Activated T-cell treated with anti-CD3 and anti-CD28 coated beads, Interleukin-2, amount 50 U/mL, for 24 hours (primary cell): Measurements from ENCODE around the gene NELFA.
"Not testable (repeated sequence)": the region's sequence is repeated elsewhere in the genome, so short reads cannot be mapped to it uniquely, and the experiment has no call there.

Experiments
- DNase-seq: peaks from one replicate; pipeline ENCODE4 v3.0.0-alpha.2; 2020
- H3K27ac Mint-ChIP-seq: 2 replicates; pipeline ENCODE4 v1.8.0; 2020; ENCODE audit warnings: mild to moderate bottlenecking, mixed read lengths
- H3K27me3 Mint-ChIP-seq: 2 replicates; pipeline ENCODE4 v1.8.0; 2020; ENCODE audit warnings: mixed read lengths
- H3K36me3 Mint-ChIP-seq: 2 replicates; pipeline ENCODE4 v1.8.0; 2020; ENCODE audit warnings: low read depth, mixed read lengths
- H3K4me1 Mint-ChIP-seq: 2 replicates; pipeline ENCODE4 v1.8.0; 2020; ENCODE audit warnings: low read depth, mixed read lengths
- H3K4me3 Mint-ChIP-seq: 2 replicates; pipeline ENCODE4 v1.8.0; 2020; ENCODE audit warnings: mild to moderate bottlenecking, moderate library complexity, mixed read lengths
- H3K9me3 Mint-ChIP-seq: 2 replicates; pipeline ENCODE4 v1.8.0; 2020; ENCODE audit warnings: mixed read lengths

NELFA gene

DNA sequence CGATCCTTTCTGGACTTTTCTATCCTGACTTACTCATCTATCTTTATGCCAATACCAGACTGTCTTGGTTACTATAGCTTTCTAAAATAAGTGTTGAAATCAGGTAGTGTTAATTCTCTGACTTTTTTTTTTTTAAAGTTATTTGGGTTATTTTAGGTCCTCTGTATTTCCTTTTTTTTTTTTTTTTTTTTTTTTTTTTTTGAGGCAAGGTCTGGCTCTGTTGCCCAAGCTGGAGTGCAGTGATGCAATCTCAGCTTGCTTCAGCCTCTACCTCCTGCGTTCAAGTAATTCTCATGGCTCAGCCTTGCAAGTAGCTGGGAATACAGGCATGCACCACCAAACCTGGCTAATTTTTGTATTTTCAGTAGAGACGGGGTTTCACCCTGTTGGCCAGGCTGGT lies 2.8 kb upstream of the NELFA start:
- H3K27ac Mint-ChIP-seq: no peak overlapping the region
- no peak for DNase-seq
- H3K9me3 Mint-ChIP-seq: no peaks in the 10 kb centered on the region
- H3K4me1 Mint-ChIP-seq: peaks cover 20% of the 10 kb centered on the region
- no peak overlapping the region for H3K4me3 Mint-ChIP-seq
- H3K27me3 Mint-ChIP-seq: no peaks in the 10 kb centered on the region
- H3K36me3 Mint-ChIP-seq: peaks cover 17% of the 10 kb centered on the region

DNA sequence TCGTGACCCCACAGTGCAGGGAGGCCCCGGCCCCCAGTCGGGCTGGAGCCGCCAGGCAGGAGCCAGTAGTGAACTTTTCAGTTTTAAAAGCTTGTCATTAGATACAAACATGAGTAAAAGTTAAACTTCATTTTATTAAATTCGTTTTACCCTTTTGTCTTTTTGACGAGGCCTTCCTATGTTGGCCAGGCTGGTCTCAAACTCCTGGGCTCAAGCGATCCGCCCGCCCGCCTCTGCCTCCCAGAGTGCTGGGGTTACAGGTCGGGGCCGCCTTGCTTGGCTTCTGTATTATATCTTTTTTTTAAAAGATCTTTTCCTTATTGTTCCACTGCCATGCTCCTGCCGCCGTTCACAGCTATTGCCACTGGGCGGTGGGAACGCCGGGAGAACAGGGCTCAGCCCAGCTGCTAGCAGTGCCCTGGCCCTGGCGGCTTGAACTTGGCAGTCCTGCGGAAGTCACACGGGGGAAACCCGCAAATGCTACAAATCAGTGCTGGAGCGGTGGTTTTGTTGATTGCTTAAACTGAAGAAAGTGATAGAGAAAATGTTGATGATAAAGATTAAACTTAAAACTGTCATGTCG lies 968 bp upstream of the NELFA start:
- Mint-ChIP-seq H3K27ac (peak overlapping the region; percentile 94), H3K36me3 (peaks cover 34% of the 10 kb centered on the region), H3K9me3 (no peaks in the 10 kb centered on the region), H3K4me1 (peaks cover 33% of the 10 kb centered on the region), H3K27me3 (no peaks in the 10 kb centered on the region), H3K4me3 (peak overlapping the region; percentile 89)
- DNase-seq: peak; percentile 70

DNA sequence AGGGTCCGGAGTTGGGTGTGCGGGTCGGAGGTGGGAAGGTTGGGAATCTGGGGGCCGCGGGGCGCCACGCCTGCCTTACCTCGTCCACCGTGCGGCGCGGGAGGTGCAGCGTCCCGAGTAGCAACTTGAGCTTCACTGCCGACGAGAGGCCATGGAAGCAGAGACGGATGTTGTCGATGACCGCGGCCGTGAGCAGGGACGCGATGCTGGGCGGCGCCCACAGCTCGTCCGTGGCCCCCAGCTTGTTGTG lies 178 bp downstream of the NELFA start:
- H3K4me1 Mint-ChIP-seq: peaks cover 35% of the 10 kb centered on the region
- DNase-seq: no peak
- H3K27ac Mint-ChIP-seq: peak overlapping the region; percentile 94
- H3K27me3 Mint-ChIP-seq: no peaks in the 10 kb centered on the region
- peaks cover 43% of the 10 kb centered on the region for H3K36me3 Mint-ChIP-seq
- no peaks in the 10 kb centered on the region for H3K9me3 Mint-ChIP-seq
- H3K4me3 Mint-ChIP-seq: peak overlapping the region; percentile 89

DNA sequence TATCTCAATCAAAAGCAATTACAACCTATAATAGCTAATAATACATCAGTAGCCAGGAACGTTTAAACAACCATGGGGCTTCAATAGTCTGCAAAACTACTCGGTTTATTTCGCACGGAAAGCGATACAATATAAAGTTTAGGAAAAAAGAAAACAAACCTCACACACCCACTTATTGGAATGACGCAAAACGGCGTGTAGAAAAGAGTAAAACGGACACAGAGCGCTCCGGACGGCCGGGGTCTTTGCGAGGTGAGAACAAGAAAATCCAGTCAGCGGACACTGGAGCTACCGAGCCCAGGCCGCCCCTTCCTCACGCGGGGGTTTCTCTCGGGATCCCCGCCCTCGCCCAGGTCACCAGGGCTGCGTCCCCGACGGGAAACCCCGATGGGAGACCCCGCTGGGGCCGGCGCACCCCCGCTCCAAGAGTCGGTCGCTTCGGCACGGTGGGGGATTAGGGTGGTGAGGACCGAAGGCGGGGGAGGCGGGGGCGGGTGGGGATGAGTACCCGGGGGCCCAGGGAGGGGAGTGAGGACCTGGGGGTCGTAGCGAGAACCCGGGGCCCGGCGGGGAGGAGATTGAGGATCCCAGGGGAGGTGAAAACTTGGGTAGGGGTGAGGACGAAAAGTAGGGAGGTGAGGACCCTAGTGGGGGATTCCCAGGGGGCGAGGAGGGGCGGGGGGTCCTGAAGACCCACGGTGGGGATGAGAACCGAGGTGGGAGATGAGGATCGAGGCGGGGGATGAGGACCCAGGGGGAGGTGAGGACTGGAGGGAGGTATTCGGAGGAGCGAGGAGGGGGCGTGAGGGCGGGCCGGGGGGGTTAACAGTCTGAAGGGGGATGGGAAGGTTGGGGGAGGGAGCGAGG lies 737 bp downstream of the NELFA start:
- Mint-ChIP-seq H3K4me1 (peaks cover 40% of the 10 kb centered on the region), H3K9me3 (no peaks in the 10 kb centered on the region), H3K36me3 (peaks cover 48% of the 10 kb centered on the region), H3K27me3 (no peaks in the 10 kb centered on the region), H3K27ac (peak overlapping the region; percentile 94), H3K4me3 (peak overlapping the region; percentile 89)
- DNase-seq: peak; percentile 40

DNA sequence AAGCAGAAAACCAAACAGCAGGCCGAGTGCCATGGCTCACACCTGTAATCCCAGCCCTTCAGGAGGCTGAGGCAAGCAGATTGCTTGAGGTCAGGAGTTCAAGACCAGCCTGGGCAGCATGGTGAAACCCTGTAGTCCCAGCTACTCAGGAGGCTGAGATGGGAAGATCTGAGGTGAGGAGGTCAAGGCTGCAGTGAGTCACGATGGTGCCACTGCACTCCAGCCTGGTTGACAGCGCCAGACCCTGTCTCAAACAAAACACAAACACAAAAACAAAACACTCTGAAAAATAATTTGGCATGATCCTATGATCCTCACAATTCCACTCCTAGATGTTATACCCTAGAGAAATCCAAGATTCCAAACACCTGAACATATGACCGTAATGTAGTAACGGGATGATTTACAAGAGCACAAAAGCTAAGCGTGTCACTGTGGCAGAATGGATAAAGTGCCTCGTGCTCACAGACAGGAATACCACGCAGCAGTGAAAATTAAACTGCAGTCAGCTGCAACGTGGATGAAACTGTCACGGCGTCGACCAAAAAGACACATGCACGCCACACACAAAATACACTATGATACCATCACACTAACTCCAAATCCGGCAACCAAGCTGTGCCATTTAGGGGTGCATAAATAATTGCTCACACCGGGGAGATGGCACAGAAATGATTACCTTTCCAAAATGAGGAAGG lies 1.7 kb downstream of the NELFA start:
- peak overlapping the region; percentile 89 for H3K4me3 Mint-ChIP-seq
- peaks cover 49% of the 10 kb centered on the region for H3K4me1 Mint-ChIP-seq
- no peaks in the 10 kb centered on the region for H3K27me3 Mint-ChIP-seq
- H3K36me3 Mint-ChIP-seq: peaks cover 57% of the 10 kb centered on the region
- no peak for DNase-seq
- peak overlapping the region; percentile 91 for H3K27ac Mint-ChIP-seq
- no peaks in the 10 kb centered on the region for H3K9me3 Mint-ChIP-seq

DNA sequence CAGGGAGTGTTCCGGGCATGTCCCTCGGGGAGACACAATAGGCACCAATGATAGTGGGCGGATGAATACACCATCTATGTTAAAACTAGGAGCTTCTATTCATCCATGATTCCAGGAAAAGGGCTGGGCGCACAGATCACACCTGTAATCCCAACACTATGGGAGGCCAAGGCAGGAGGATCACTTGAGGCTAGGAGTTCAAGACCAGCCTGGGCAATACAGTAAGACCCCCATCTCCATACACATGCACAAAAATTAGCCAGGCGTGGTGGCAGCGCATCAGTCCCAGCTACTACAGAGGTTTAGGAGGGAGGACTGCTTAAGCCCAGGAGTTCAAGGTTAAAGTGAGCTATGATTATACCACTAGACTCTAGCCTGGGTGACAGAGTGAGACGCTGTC lies 2.4 kb downstream of the NELFA start:
- DNase-seq: no peak
- H3K27me3 Mint-ChIP-seq: no peaks in the 10 kb centered on the region
- H3K4me3 Mint-ChIP-seq: peak overlapping the region; percentile 89
- peak overlapping the region; percentile 12 for H3K27ac Mint-ChIP-seq
- H3K9me3 Mint-ChIP-seq: no peaks in the 10 kb centered on the region
- peaks cover 64% of the 10 kb centered on the region for H3K36me3 Mint-ChIP-seq
- peaks cover 51% of the 10 kb centered on the region for H3K4me1 Mint-ChIP-seq

DNA sequence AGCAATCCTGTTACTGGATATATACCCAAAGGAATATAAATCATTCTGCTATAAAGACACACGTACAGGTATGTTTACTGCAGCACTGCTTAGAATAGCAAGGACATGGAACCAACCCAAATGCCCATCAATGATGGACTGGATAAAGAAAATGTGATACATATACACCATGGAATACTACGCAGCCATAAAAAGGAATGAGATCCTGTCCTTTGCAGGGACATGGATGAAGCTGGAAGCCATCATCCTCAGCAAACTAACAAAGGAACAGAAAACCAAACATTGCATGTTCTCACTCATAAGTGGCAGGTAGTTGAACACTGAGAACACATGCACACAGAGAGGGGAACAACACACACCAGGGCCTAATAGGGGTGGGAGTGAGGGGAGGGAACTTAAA lies 5.4 kb downstream of the NELFA start:
- Mint-ChIP-seq H3K4me1 (peaks cover 65% of the 10 kb centered on the region), H3K36me3 (peaks cover 91% of the 10 kb centered on the region), H3K9me3 (peaks cover 27% of the 10 kb centered on the region)
- not testable (repeated sequence) for DNase-seq, H3K27ac Mint-ChIP-seq, H3K27me3 Mint-ChIP-seq, H3K4me3 Mint-ChIP-seq

DNA sequence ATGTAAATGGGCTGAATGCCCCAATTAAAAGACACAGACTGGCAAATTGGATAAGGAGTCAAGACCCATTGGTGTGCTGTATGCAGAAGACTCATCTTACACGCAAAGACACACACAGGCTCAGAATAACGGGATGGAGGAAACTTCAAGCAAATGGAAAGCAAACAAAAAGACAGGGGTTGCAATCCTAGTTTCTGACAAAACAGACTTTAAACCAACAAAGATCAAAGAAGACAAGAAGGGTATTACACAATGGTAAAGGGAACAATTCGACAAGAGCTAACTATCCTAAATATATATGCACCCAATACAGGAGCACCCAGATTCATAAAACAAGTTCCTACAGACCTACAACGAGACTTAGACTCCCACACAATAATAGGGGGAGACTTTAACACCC lies 9.5 kb downstream of the NELFA start:
- H3K4me3 Mint-ChIP-seq, H3K27ac Mint-ChIP-seq, DNase-seq, H3K27me3 Mint-ChIP-seq: not testable (repeated sequence)
- Mint-ChIP-seq H3K4me1 (peaks cover 63% of the 10 kb centered on the region), H3K36me3 (peaks cover 93% of the 10 kb centered on the region), H3K9me3 (peaks cover 47% of the 10 kb centered on the region)

DNA sequence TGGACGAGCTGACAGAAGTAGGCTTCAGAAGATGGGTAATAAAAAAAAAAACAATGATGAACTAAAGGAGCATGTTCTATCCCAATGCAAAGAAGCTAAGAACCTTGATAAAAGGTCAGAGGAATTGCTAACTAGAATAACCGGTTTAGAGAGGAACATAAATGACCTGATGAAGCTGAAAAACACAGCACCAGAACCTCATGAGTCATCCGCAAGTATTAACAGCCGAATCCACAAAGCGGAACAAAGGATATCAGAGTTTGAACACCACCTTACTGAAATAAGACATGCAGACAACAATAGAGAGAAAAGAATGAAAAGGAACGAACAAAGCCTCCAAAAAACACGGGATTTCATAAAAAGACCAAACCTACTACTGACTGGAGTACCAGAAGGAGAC lies 10.5 kb downstream of the NELFA start:
- Mint-ChIP-seq H3K4me1 (peaks cover 61% of the 10 kb centered on the region), H3K27ac (no peak overlapping the region), H3K9me3 (peaks cover 47% of the 10 kb centered on the region), H3K36me3 (peaks cover 89% of the 10 kb centered on the region), H3K27me3 (no peaks in the 10 kb centered on the region), H3K4me3 (no peak overlapping the region)
- DNase-seq: no peak

DNA sequence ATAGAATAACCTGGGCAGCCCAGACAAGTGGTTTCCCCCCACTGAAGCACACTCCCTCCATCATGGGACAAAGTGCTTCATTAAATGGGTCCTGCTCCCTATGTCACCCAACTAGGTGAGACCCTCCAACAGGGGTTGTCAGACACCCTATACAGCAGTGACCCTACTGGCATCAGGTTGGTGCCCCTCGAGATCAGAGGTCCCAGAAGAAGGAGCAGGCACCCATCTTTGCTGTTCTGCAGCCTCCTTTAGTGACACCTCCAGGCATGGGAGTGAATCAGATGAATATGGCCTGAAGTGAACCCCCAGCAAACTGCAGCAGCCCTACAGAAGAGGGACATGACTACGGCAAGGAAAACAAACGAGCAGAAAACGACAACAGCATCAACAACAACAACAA lies 11.1 kb downstream of the NELFA start:
- no peaks in the 10 kb centered on the region for H3K27me3 Mint-ChIP-seq
- H3K27ac Mint-ChIP-seq: no peak overlapping the region
- DNase-seq: no peak
- H3K4me3 Mint-ChIP-seq: no peak overlapping the region
- peaks cover 47% of the 10 kb centered on the region for H3K9me3 Mint-ChIP-seq
- peaks cover 55% of the 10 kb centered on the region for H3K4me1 Mint-ChIP-seq
- H3K36me3 Mint-ChIP-seq: peaks cover 88% of the 10 kb centered on the region

DNA sequence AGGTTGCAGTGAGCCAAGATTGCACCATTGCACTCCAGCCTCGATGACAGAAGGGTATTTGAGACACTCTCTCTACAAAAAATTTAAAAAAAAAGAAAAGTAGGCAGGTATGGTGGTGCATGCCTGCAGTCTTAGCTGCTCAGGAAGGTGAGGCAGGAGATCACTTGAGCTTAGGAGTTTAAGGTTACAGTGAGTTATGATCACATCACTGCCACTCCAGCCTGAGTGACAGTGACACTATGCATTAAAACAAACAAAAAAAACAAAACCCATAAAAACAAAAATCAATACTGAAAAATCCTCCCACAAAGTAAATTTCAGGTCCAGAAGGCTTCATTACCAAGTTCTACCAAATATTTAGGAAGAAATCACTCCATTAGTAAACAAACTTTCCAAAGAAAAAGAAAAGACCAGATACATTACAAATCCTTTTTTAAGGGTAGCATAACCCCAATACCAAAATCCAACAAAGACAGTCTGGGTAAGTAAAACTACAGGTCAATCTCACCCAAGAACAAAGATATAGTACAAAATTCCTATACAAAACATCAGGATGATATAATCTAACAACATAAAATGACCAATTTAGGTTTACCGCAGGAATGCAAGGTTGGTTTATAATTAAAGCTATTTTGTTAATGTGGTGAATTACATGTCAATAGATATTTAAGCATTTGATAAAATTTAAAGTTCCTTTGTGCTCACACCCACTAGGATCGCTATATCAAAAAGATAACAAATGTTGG lies 11.7 kb downstream of the NELFA start:
- peaks cover 47% of the 10 kb centered on the region for H3K9me3 Mint-ChIP-seq
- no peak for DNase-seq
- H3K36me3 Mint-ChIP-seq: peaks cover 81% of the 10 kb centered on the region
- no peaks in the 10 kb centered on the region for H3K27me3 Mint-ChIP-seq
- no peak overlapping the region for H3K4me3 Mint-ChIP-seq
- H3K27ac Mint-ChIP-seq: no peak overlapping the region
- peaks cover 49% of the 10 kb centered on the region for H3K4me1 Mint-ChIP-seq

DNA sequence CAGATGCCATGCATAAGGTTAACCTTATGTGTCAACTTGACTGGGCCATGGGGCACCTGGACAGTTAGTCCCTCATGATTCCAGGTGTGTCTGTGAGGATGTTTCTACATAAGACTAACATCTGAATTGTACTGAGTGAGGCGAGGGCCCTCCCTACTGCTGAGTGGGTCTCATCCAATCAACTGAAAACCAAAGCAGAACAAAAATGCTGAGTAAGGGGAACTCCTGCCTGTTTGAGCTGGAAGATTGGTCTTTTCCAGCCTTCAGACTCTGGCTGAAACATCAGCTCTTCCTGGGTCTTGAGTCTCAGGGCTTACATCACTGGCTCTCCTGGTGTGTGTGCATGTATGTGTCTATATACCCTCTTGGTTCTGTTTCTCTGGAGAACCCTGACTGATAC lies 13.8 kb downstream of the NELFA start:
- no peaks in the 10 kb centered on the region for H3K27me3 Mint-ChIP-seq
- peaks cover 81% of the 10 kb centered on the region for H3K36me3 Mint-ChIP-seq
- peaks cover 33% of the 10 kb centered on the region for H3K4me1 Mint-ChIP-seq
- DNase-seq: no peak
- H3K9me3 Mint-ChIP-seq: peaks cover 35% of the 10 kb centered on the region
- H3K4me3 Mint-ChIP-seq: no peak overlapping the region
- no peak overlapping the region for H3K27ac Mint-ChIP-seq

DNA sequence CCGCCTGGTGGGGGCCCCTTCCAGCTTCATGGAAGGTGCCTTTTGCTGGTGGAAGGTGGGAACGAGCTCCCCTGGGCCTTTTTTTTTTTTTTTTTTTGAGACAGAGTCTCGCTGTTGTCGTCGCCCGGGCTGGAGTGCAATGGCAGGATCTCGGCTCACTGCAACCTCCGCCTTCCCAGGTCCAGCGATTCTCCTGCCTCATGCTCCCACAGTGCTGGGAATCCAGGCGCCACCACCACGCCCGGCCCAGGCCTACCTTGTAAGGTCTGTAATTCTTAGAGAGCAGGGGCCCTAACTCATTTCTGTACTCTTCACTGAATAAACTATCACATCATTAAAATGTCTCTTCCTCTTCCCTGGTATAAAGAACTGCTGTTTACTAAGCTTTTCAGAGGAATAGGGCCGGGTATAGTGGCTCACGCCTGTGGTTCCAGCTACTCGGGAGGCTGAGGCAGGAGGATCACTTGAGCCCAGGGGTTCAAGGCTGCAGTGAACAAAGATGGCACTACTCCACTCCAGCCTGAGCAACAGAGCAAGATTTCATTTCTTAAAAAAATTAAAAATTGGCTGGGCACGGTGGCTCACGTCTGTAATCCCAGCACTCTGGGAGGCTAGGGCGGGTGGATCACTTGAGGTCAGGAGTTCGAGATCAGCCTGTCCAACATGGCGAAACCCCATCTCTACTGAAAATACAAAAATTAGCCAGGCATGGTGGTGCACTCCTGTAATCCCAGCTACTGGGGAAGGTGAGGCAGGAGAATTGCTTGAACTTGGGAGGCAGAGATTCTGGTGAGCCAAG lies 14.9 kb downstream of the NELFA start:
- not testable (repeated sequence) for DNase-seq, H3K4me3 Mint-ChIP-seq

DNA sequence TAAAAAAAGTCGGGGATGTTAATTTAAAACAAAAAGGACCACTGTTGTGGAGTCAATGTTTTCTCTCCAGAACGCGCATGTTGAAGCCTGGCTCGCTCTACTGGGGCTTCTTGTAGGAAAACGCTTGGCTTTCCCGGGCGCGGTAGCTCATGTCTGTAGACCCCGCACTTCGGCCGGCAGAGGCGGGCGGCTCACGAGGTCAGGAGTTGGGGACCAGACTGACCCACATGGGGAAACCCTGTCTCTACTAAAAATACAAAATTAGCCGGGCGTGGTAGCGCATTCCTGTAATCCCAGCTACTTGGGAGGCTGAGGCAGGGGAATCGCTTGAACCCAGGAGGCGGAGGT lies 15.6 kb downstream of the NELFA start:
- H3K9me3 Mint-ChIP-seq: peaks cover 18% of the 10 kb centered on the region
- DNase-seq: no peak
- peaks cover 22% of the 10 kb centered on the region for H3K4me1 Mint-ChIP-seq
- H3K4me3 Mint-ChIP-seq: no peak overlapping the region
- peaks cover 80% of the 10 kb centered on the region for H3K36me3 Mint-ChIP-seq
- H3K27me3 Mint-ChIP-seq: no peaks in the 10 kb centered on the region
- no peak overlapping the region for H3K27ac Mint-ChIP-seq

More for the DNA sequence above, 14.9 kb downstream of the NELFA start:
- Mint-ChIP-seq H3K36me3 (peaks cover 80% of the 10 kb centered on the region), H3K9me3 (peaks cover 24% of the 10 kb centered on the region), H3K4me1 (peaks cover 28% of the 10 kb centered on the region)
- H3K27me3 Mint-ChIP-seq, H3K27ac Mint-ChIP-seq: not testable (repeated sequence)
